Mucosa of descending colon (tissue), 3 donors: ENCODE measurements around the gene WT1. TPM values are rescaled to one million over a fixed set of nuclear protein-coding genes. Genes with fewer than 3 reads are reported as not detected.

Source experiments
- ATAC-seq: fragments of 200-7000 bp; cut with Tn5 transposase; one replicate; pipeline ENCODE4 v1.9.1; 2020; ENCODE audit warnings: mild to moderate bottlenecking, moderate library complexity
- DNase-seq, 3 donors: peaks; one replicate each; pipeline ENCODE4 v3.0.0-alpha.2; 2020
- H3K36me3 ChIP-seq: fragments of 200-600 bp; one replicate; pipeline ENCODE4 v1.8.0; 2021; ENCODE audit warnings: low read depth, mild to moderate bottlenecking
- H3K4me1 ChIP-seq: fragments of 200-600 bp; one replicate; pipeline ENCODE4 v1.8.0; 2021; ENCODE audit warnings: low read depth, mild to moderate bottlenecking
- H3K4me3 ChIP-seq: fragments of 200-600 bp; one replicate; pipeline ENCODE4 v1.8.0; 2021; ENCODE audit warnings: mild to moderate bottlenecking
- H3K9me3 ChIP-seq: fragments of 200-600 bp; one replicate; pipeline ENCODE4 v1.8.0; 2021; ENCODE audit warnings: mild to moderate bottlenecking
- intact Hi-C, 2 donors: fragments of 100-400 bp; cut with DNase I in 1 of 2; cut with micrococcal nuclease in 1 of 2; formaldehyde crosslinking; loops; one replicate each; pipeline versions ENCODE4 v1.11.0 to v1.11.1; 2022; cut with DNase I, micrococcal nuclease
- total RNA-seq, 3 donors: library from RNA; stranded (reverse); fragmentation: NEBNext Ultra II Directional in 2 of 3; extraction: Animal tissue kit (Norgen Biotek cat#: 25700) in 2 of 3; gene quantifications; one replicate each; pipeline versions ENCODE4 v1.2.1 to v1.2.4, GENCODE V29; 2021 to 2023
- TF ChIP-seq, protein P1 (sequence below): fragments of 200-600 bp; IDR thresholded peaks from one replicate; pipeline ENCODE4 v1.8.0; 2022; ENCODE audit warnings: antibody characterized with exemption, mild to moderate bottlenecking
- donor health status: DM: no; HTN: no; CAD: no; lungs with moderate emphysema.
- donor health status: DM: no; HTN: no; CAD: no.
- donor health status: DM: no; HTN: yes; CAD: no.

Gene WT1
- total RNA-seq, 3 donors from 2014 or later, result 0.09 to 0.57 TPM; not detected in 1

GRCh38 chr11:32434356-32435151 is 785 bp downstream of the WT1 start:
- DNase-seq, result no peak
- Histone ChIP-seq H3K36me3 (no peaks in the 10 kb centered on the region), H3K4me3 (no peak overlapping the region), H3K9me3 (no peaks in the 10 kb centered on the region), H3K4me1 (peaks cover 12% of the 10 kb centered on the region)
- peak; percentile 9 for ATAC-seq
- intact Hi-C loops, result no loop called here
- TF ChIP-seq, protein P1, sequence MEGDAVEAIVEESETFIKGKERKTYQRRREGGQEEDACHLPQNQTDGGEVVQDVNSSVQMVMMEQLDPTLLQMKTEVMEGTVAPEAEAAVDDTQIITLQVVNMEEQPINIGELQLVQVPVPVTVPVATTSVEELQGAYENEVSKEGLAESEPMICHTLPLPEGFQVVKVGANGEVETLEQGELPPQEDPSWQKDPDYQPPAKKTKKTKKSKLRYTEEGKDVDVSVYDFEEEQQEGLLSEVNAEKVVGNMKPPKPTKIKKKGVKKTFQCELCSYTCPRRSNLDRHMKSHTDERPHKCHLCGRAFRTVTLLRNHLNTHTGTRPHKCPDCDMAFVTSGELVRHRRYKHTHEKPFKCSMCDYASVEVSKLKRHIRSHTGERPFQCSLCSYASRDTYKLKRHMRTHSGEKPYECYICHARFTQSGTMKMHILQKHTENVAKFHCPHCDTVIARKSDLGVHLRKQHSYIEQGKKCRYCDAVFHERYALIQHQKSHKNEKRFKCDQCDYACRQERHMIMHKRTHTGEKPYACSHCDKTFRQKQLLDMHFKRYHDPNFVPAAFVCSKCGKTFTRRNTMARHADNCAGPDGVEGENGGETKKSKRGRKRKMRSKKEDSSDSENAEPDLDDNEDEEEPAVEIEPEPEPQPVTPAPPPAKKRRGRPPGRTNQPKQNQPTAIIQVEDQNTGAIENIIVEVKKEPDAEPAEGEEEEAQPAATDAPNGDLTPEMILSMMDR, result no peak

GRCh38 chr11:32433914-32434355 is 1.4 kb downstream of the WT1 start:
- Histone ChIP-seq H3K36me3 (no peaks in the 10 kb centered on the region), H3K4me1 (peaks cover 12% of the 10 kb centered on the region), H3K4me3 (no peak overlapping the region), H3K9me3 (no peaks in the 10 kb centered on the region)
- TF ChIP-seq, protein P1, result no peak
- DNase-seq, result no peak
- ATAC-seq, result no peak
- intact Hi-C loops, result no loop called here

GRCh38 chr11:32433101-32433913 is 2.0 kb downstream of the WT1 start:
- intact Hi-C loops, result no loop called here
- TF ChIP-seq, protein P1, result no peak
- ATAC-seq, result no peak
- peaks cover 12% of the 10 kb centered on the region for H3K4me1 ChIP-seq
- H3K9me3 ChIP-seq, result no peaks in the 10 kb centered on the region
- H3K36me3 ChIP-seq, result no peaks in the 10 kb centered on the region
- no peak overlapping the region for H3K4me3 ChIP-seq
- DNase-seq, result no peak

DNA sequence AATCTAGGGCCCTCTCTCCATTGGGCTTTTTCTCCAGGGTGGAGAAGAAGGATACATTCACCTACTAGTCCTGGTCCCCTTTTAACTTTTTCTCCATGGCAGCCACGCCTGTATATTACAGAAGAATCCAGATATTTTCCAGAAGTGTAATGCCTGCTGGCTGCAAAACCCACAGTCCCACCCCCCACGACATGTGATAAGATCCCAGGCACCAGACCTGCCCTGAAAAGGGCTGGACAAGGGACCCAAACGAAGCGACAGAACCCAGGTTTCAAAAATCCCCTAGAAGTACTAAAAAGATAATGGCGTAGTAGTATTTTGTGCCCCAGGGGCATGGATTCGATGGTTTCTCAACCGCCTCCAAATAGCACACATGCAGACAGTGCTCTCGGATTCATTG is 2.8 kb downstream of the WT1 start:
- DNase-seq (no peak), ATAC-seq (no peak)
- H3K4me1 ChIP-seq, result peaks cover 12% of the 10 kb centered on the region
- H3K36me3 ChIP-seq, result no peaks in the 10 kb centered on the region
- TF ChIP-seq, protein P1, result no peak
- no peaks in the 10 kb centered on the region for H3K9me3 ChIP-seq
- intact Hi-C loops, result no loop called here
- no peak overlapping the region for H3K4me3 ChIP-seq

GRCh38 chr11:32430568-32431381 is 4.6 kb downstream of the WT1 start:
- Histone ChIP-seq H3K4me3 (no peak overlapping the region), H3K4me1 (peaks cover 14% of the 10 kb centered on the region), H3K36me3 (no peaks in the 10 kb centered on the region), H3K9me3 (no peaks in the 10 kb centered on the region)
- TF ChIP-seq, protein P1, result no peak
- intact Hi-C loops, result no loop called here
- ATAC-seq (peak; percentile 26), DNase-seq (no peak)
